Ovary (tissue), 3 donors: ENCODE data around the gene FGF12.

ENCODE experiments used
- CTCF ChIP-seq, 3 donors: fragments of 450-650 bp in 2 of 3; fragments of 200-600 bp in 1 of 3; IDR thresholded peaks; one replicate each; pipeline versions ENCODE4 v1.5.1 to v1.8.0; 2016 to 2022; ENCODE audit warnings: antibody characterized with exemption in 3 of 3, mild to moderate bottlenecking in 1 of 3
- POLR2A ChIP-seq: fragments of 450-650 bp; IDR thresholded peaks from one replicate; pipeline ENCODE4 v1.6.1; 2017; ENCODE audit warnings: antibody characterized with exemption, mild to moderate bottlenecking, moderate library complexity
- donor health status: DM: no; HTN: no; CAD: no.

- TF ChIP-seq POLR2A (no peak), CTCF (IDR thresholded peaks at IDR 0.05) (no peak)
These were observed 474.0 kb downstream of the FGF12 start for GRCh38 chr3:192253138-192253887.
